ENCODE measurements around the gene CDH18.
"Not testable (repeated sequence)": the region's sequence is repeated elsewhere in the genome, so short reads cannot be mapped to it uniquely, and the experiment has no call there.

The CDH18 gene

GRCh38 chr5:19777363-19777762, 210.6 kb downstream of the CDH18 start:
- no peak overlapping the region for H3K4me2 ChIP-seq (ENCODE audit: low read depth, low read length, poor library complexity, severe bottlenecking)

GRCh38 chr5:19776886-19777285, 211.1 kb downstream of the CDH18 start:
- H3K27me3 ChIP-seq (ENCODE audit: low read length); H3K79me2 ChIP-seq (ENCODE audit: insufficient read depth, low read length); H3K9me2 ChIP-seq (replicated peaks; ENCODE audit: insufficient read depth, low read length); H3K4me3 ChIP-seq (ENCODE audit: insufficient read depth, low read length, poor library complexity, severe bottlenecking); H3K4me2 ChIP-seq (ENCODE audit: low read depth, low read length, poor library complexity, severe bottlenecking); H3K9me3 ChIP-seq (ENCODE audit: insufficient read depth, low read length); H3F3A ChIP-seq (ENCODE audit: insufficient read depth); H3K27ac ChIP-seq (ENCODE audit: low read depth, low read length); H3K9ac ChIP-seq (ENCODE audit: low read length); H3K36me3 ChIP-seq (ENCODE audit: low read length); H4K20me1 ChIP-seq (ENCODE audit: low read depth, low read length): not testable (repeated sequence)
- H2AFZ ChIP-seq (ENCODE audit: low read depth, low read length, severe bottlenecking): peak overlapping the region; percentile 48

More at GRCh38 chr5:19777363-19777762, 210.6 kb downstream of the CDH18 start:
- no peaks in the 10 kb centered on the region for H3K9me3 ChIP-seq (ENCODE audit: insufficient read depth, low read length)
- H3K4me3 ChIP-seq (ENCODE audit: insufficient read depth, low read length, poor library complexity, severe bottlenecking): no peak overlapping the region
- no peaks in the 10 kb centered on the region for H4K20me1 ChIP-seq (ENCODE audit: low read depth, low read length)
- H3K36me3 ChIP-seq (ENCODE audit: low read length): no peaks in the 10 kb centered on the region
- no peak overlapping the region for H2AFZ ChIP-seq (ENCODE audit: low read depth, low read length, severe bottlenecking)
- H3K9ac ChIP-seq (ENCODE audit: low read length): no peak overlapping the region
- no peak for TF ChIP-seq EZH2phosphoT487 (conservative IDR thresholded peaks at IDR 0.05; ENCODE audit: low read length)
- no peak for TF ChIP-seq CTCF (IDR thresholded peaks at IDR 0.05; ENCODE audit: insufficient read depth, low read length, poor library complexity, severe bottlenecking)
- H3F3A ChIP-seq (ENCODE audit: insufficient read depth): no peaks in the 10 kb centered on the region
- H3K9me2 ChIP-seq (replicated peaks; ENCODE audit: insufficient read depth, low read length): no peaks in the 10 kb centered on the region
- no peaks in the 10 kb centered on the region for H3K27me3 ChIP-seq (ENCODE audit: low read length)
- no peaks in the 10 kb centered on the region for H3K79me2 ChIP-seq (ENCODE audit: insufficient read depth, low read length)
- H3K27ac ChIP-seq (ENCODE audit: low read depth, low read length): no peak overlapping the region

- H3K4me3 ChIP-seq (ENCODE audit: insufficient read depth, low read length, poor library complexity, severe bottlenecking): no peak overlapping the region
- no peaks in the 10 kb centered on the region for H3K36me3 ChIP-seq (ENCODE audit: low read length)
- no peaks in the 10 kb centered on the region for H3K9me2 ChIP-seq (replicated peaks; ENCODE audit: insufficient read depth, low read length)
- no peaks in the 10 kb centered on the region for H3F3A ChIP-seq (ENCODE audit: insufficient read depth)
- no peaks in the 10 kb centered on the region for H3K27me3 ChIP-seq (ENCODE audit: low read length)
- H3K79me2 ChIP-seq (ENCODE audit: insufficient read depth, low read length): no peaks in the 10 kb centered on the region
- no peak overlapping the region for H3K27ac ChIP-seq (ENCODE audit: low read depth, low read length)
- H3K4me2 ChIP-seq (ENCODE audit: low read depth, low read length, poor library complexity, severe bottlenecking): no peak overlapping the region
- peak overlapping the region; percentile 5 for H2AFZ ChIP-seq (ENCODE audit: low read depth, low read length, severe bottlenecking)
- H3K9me3 ChIP-seq (ENCODE audit: insufficient read depth, low read length): no peaks in the 10 kb centered on the region
- no peaks in the 10 kb centered on the region for H4K20me1 ChIP-seq (ENCODE audit: low read depth, low read length)
- no peak for TF ChIP-seq CTCF (IDR thresholded peaks at IDR 0.05; ENCODE audit: insufficient read depth, low read length, poor library complexity, severe bottlenecking)
- TF ChIP-seq EZH2phosphoT487 (conservative IDR thresholded peaks at IDR 0.05; ENCODE audit: low read length): no peak
- H3K9ac ChIP-seq (ENCODE audit: low read length): no peak overlapping the region
Measured at GRCh38 chr5:19771174-19771835, 216.7 kb downstream of the CDH18 start.

GRCh38 chr5:19770396-19770795, 217.6 kb downstream of the CDH18 start:
- Histone ChIP-seq H3K4me3 (ENCODE audit: insufficient read depth, low read length, poor library complexity, severe bottlenecking) (no peak overlapping the region), H4K20me1 (ENCODE audit: low read depth, low read length) (no peaks in the 10 kb centered on the region), H3K9ac (ENCODE audit: low read length) (no peak overlapping the region), H3K9me2 (replicated peaks; ENCODE audit: insufficient read depth, low read length) (no peaks in the 10 kb centered on the region), H3K79me2 (ENCODE audit: insufficient read depth, low read length) (no peaks in the 10 kb centered on the region), H3K36me3 (ENCODE audit: low read length) (no peaks in the 10 kb centered on the region), H3K4me2 (ENCODE audit: low read depth, low read length, poor library complexity, severe bottlenecking) (no peak overlapping the region), H3K27me3 (ENCODE audit: low read length) (no peaks in the 10 kb centered on the region), H3K27ac (ENCODE audit: low read depth, low read length) (no peak overlapping the region), H3F3A (ENCODE audit: insufficient read depth) (no peaks in the 10 kb centered on the region), H3K9me3 (ENCODE audit: insufficient read depth, low read length) (no peaks in the 10 kb centered on the region), H2AFZ (ENCODE audit: low read depth, low read length, severe bottlenecking) (peak overlapping the region; percentile 5)
- TF ChIP-seq CTCF (IDR thresholded peaks at IDR 0.05; ENCODE audit: insufficient read depth, low read length, poor library complexity, severe bottlenecking) (no peak), EZH2phosphoT487 (conservative IDR thresholded peaks at IDR 0.05; ENCODE audit: low read length) (no peak)

Measured in SU-DHL-6 (cell line).